Ishikawa (cell line): ENCODE measurements around the gene NTS.

Experiments used
- CEBPB ChIP-seq: IDR thresholded peaks from 2 replicates; pipeline ENCODE4 v1.6.1; 2012
- EGR1 ChIP-seq: IDR thresholded peaks from 2 replicates; pipeline ENCODE4 v1.6.1; 2012
- YY1 ChIP-seq: IDR thresholded peaks from 2 replicates; pipeline ENCODE4 v1.6.1; 2012; ENCODE audit warnings: low read depth
- ZBTB7A ChIP-seq: IDR thresholded peaks from 2 replicates; pipeline ENCODE4 v1.6.1; 2012; ENCODE audit warnings: low read depth
- TF ChIP-seq, protein P1 (sequence below): IDR thresholded peaks from 2 replicates; pipeline ENCODE4 v1.6.1; 2012
- TF ChIP-seq, protein P2 (sequence below): IDR thresholded peaks from 2 replicates; pipeline ENCODE4 v1.6.1; 2012; ENCODE audit warnings: low read depth, mild to moderate bottlenecking

DNA sequence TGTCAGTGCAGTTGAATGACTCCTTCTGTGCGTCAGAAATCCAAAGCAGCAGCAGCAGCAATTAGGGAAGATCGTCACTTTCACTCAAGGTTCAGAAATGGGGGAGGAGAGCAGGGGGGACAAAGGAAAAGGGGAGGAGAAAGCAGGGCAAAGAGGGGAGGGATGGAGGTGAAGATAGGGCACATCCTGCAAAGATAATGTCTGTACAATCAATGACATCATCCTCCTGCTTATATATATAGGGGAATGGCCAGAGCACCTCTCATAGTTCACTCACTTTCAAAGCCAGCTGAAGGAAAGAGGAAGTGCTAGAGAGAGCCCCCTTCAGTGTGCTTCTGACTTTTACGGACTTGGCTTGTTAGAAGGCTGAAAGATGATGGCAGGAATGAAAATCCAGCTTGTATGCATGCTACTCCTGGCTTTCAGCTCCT is at the start of gene NTS:
- no peak for TF ChIP-seq YY1
- TF ChIP-seq, protein P1, sequence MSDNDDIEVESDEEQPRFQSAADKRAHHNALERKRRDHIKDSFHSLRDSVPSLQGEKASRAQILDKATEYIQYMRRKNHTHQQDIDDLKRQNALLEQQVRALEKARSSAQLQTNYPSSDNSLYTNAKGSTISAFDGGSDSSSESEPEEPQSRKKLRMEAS = no peak
- TF ChIP-seq EGR1 = no peak
- no peak for TF ChIP-seq ZBTB7A
- TF ChIP-seq, protein P2, sequence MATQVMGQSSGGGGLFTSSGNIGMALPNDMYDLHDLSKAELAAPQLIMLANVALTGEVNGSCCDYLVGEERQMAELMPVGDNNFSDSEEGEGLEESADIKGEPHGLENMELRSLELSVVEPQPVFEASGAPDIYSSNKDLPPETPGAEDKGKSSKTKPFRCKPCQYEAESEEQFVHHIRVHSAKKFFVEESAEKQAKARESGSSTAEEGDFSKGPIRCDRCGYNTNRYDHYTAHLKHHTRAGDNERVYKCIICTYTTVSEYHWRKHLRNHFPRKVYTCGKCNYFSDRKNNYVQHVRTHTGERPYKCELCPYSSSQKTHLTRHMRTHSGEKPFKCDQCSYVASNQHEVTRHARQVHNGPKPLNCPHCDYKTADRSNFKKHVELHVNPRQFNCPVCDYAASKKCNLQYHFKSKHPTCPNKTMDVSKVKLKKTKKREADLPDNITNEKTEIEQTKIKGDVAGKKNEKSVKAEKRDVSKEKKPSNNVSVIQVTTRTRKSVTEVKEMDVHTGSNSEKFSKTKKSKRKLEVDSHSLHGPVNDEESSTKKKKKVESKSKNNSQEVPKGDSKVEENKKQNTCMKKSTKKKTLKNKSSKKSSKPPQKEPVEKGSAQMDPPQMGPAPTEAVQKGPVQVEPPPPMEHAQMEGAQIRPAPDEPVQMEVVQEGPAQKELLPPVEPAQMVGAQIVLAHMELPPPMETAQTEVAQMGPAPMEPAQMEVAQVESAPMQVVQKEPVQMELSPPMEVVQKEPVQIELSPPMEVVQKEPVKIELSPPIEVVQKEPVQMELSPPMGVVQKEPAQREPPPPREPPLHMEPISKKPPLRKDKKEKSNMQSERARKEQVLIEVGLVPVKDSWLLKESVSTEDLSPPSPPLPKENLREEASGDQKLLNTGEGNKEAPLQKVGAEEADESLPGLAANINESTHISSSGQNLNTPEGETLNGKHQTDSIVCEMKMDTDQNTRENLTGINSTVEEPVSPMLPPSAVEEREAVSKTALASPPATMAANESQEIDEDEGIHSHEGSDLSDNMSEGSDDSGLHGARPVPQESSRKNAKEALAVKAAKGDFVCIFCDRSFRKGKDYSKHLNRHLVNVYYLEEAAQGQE = no peak
- TF ChIP-seq CEBPB = no peak
